ENCODE results near the gene CEACAM1. TPM values are rescaled to one million over a fixed set of nuclear protein-coding genes. Genes with fewer than 3 reads are reported as not detected.
"Not testable (repeated sequence)": the region's sequence is repeated elsewhere in the genome, so short reads cannot be mapped to it uniquely, and the experiment has no call there.

The CEACAM1 gene
- total and polyA plus RNA-seq, 2 experiments from 2014 or later, result 0.63 to 3.0 TPM

DNA sequence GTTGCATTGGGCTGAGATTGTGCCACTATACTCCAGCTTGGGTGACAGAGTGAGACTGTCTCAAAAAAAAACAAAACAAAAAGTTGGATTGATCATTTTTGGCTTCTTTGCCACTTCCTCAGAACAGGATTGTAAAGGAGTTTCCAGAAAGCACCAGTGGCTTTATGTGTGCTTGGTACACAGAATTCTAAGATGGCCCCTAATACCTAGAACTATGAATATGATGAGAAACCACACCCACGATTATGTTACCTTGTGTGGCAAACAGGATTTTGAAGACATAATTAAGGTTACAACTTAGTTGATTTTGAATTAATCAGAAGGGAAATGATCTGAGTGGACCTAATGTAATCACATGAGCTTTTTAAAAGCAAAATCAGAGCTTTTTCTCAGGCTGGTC lies 26.5 kb downstream of the CEACAM1 start (continued):
- TF ChIP-seq STAT1 (IDR thresholded peaks at IDR 0.05; ENCODE audit: unreplicated experiment) (no peak), JUNB (IDR thresholded peaks at IDR 0.05; ENCODE audit: unreplicated experiment) (no peak)

DNA sequence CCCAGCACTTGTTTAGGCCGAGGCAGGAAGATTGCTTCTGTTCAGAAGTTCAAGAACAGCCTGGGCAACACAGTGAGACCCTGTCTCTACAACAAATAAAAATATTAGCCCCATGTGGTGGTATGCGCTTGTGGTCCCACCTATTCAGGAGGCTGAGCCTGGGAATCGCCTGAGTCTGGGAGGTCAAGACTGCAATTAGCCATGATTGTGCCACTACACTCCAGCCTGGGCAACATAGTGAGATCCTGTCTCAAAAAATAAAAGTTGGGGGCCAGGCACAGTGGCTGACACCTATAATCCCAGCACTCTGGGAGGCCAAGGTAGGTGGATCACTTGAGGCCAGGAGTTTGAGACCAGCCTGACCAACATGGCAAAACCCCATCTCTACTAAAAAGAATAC lies 27.0 kb downstream of the CEACAM1 start:
- H3K4me3 Mint-ChIP-seq; ATAC-seq; H3K27me3 Mint-ChIP-seq (ENCODE audit: insufficient read depth, low read depth, poor library complexity); H3K4me2 ChIP-seq; H3K36me3 Mint-ChIP-seq (ENCODE audit: low read depth); H3K27ac ChIP-seq (ENCODE audit: low read depth); DNase-seq (ENCODE audit: low spot score); H3K79me2 ChIP-seq (replicated peaks; ENCODE audit: insufficient read depth); H3K9me3 Mint-ChIP-seq; H4K20me1 ChIP-seq (replicated peaks; ENCODE audit: insufficient read depth); H3K9me2 ChIP-seq (ENCODE audit: insufficient read depth); H3K27ac Mint-ChIP-seq; H3F3A ChIP-seq (replicated peaks; ENCODE audit: low read depth); H3K4me3 ChIP-seq; H3K27me3 ChIP-seq (ENCODE audit: insufficient read depth); H2AFZ ChIP-seq; H3K36me3 ChIP-seq (ENCODE audit: insufficient read depth): not testable (repeated sequence)
- peaks cover 34% of the 10 kb centered on the region for H3K4me1 Mint-ChIP-seq
- peaks cover 24% of the 10 kb centered on the region for H3K4me1 ChIP-seq (ENCODE audit: insufficient read depth)

DNA sequence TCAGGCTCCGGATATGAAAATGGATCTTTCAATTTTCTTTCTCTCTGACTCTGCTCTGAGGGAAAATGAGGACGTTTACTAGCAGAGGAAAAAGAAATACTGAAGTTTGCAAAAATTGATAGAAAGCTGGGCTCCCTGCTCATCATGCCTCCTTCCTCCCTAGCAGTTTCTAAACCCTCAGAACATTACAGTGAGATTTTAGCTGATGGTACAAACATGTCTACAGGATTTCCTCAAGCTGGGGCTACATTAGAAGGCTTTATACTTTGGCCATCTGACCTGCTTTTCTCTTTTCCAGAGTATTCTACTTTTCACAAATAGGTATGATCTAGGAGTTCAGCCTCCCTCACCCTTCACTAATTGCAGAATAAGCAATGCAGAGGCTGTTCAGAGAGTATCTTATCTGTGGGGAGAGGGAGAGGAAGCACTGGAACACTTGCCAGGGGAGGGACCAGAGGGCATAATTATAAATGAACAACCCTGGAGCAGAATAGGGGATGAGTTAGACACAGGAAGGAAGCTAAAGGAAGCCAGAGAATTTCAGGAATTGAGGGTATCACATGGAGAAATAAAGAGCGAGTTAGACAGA lies 30.0 kb downstream of the CEACAM1 start:
- Histone ChIP-seq H3K9me2 (ENCODE audit: insufficient read depth) (peaks cover 5% of the 10 kb centered on the region; the same call in 1 of the 2 replicates), H2AFZ (peak overlapping the region; percentile 39; the same call in 1 of the 2 replicates), H3K4me2 (peak overlapping the region; percentile 46; the same call in 1 of the 2 replicates), H3K4me1 (ENCODE audit: insufficient read depth) (peaks cover 26% of the 10 kb centered on the region), H4K20me1 (replicated peaks; ENCODE audit: insufficient read depth) (no peaks in the 10 kb centered on the region), H3K79me2 (replicated peaks; ENCODE audit: insufficient read depth) (no peaks in the 10 kb centered on the region), H3K27me3 (ENCODE audit: insufficient read depth) (no peaks in the 10 kb centered on the region), H3F3A (replicated peaks; ENCODE audit: low read depth) (no peaks in the 10 kb centered on the region), H3K27ac (ENCODE audit: low read depth) (no peak overlapping the region), H3K36me3 (ENCODE audit: insufficient read depth) (no peaks in the 10 kb centered on the region), H3K4me3 (no peak overlapping the region)
- H3K4me3 Mint-ChIP-seq, result no peak overlapping the region
- ATAC-seq (no peak), DNase-seq (ENCODE audit: low spot score) (no peak)
- H3K36me3 Mint-ChIP-seq (ENCODE audit: low read depth), result no peaks in the 10 kb centered on the region
- no peaks in the 10 kb centered on the region for H3K9me3 Mint-ChIP-seq
- peaks cover 32% of the 10 kb centered on the region for H3K4me1 Mint-ChIP-seq
- peaks cover 2% of the 10 kb centered on the region for H3K27me3 Mint-ChIP-seq (ENCODE audit: insufficient read depth, low read depth, poor library complexity)
- no peak overlapping the region for H3K27ac Mint-ChIP-seq
- TF ChIP-seq EZH2phosphoT487 (IDR thresholded peaks at IDR 0.05; ENCODE audit: unreplicated experiment) (no peak), POLR2AphosphoS5 (IDR thresholded peaks at IDR 0.05; ENCODE audit: low read depth) (no peak), STAT1 (IDR thresholded peaks at IDR 0.05; ENCODE audit: unreplicated experiment) (no peak), ZNF114 (CRISPR knock-in tag; IDR thresholded peaks at IDR 0.05) (no peak), ZNF331 (CRISPR knock-in tag; IDR thresholded peaks at IDR 0.05; ENCODE audit: low read depth) (no peak), EZH2 (IDR thresholded peaks at IDR 0.05; ENCODE audit: low read depth, unreplicated experiment) (no peak), JUNB (IDR thresholded peaks at IDR 0.05; ENCODE audit: unreplicated experiment) (no peak)
- TF ChIP-seq, protein P1, sequence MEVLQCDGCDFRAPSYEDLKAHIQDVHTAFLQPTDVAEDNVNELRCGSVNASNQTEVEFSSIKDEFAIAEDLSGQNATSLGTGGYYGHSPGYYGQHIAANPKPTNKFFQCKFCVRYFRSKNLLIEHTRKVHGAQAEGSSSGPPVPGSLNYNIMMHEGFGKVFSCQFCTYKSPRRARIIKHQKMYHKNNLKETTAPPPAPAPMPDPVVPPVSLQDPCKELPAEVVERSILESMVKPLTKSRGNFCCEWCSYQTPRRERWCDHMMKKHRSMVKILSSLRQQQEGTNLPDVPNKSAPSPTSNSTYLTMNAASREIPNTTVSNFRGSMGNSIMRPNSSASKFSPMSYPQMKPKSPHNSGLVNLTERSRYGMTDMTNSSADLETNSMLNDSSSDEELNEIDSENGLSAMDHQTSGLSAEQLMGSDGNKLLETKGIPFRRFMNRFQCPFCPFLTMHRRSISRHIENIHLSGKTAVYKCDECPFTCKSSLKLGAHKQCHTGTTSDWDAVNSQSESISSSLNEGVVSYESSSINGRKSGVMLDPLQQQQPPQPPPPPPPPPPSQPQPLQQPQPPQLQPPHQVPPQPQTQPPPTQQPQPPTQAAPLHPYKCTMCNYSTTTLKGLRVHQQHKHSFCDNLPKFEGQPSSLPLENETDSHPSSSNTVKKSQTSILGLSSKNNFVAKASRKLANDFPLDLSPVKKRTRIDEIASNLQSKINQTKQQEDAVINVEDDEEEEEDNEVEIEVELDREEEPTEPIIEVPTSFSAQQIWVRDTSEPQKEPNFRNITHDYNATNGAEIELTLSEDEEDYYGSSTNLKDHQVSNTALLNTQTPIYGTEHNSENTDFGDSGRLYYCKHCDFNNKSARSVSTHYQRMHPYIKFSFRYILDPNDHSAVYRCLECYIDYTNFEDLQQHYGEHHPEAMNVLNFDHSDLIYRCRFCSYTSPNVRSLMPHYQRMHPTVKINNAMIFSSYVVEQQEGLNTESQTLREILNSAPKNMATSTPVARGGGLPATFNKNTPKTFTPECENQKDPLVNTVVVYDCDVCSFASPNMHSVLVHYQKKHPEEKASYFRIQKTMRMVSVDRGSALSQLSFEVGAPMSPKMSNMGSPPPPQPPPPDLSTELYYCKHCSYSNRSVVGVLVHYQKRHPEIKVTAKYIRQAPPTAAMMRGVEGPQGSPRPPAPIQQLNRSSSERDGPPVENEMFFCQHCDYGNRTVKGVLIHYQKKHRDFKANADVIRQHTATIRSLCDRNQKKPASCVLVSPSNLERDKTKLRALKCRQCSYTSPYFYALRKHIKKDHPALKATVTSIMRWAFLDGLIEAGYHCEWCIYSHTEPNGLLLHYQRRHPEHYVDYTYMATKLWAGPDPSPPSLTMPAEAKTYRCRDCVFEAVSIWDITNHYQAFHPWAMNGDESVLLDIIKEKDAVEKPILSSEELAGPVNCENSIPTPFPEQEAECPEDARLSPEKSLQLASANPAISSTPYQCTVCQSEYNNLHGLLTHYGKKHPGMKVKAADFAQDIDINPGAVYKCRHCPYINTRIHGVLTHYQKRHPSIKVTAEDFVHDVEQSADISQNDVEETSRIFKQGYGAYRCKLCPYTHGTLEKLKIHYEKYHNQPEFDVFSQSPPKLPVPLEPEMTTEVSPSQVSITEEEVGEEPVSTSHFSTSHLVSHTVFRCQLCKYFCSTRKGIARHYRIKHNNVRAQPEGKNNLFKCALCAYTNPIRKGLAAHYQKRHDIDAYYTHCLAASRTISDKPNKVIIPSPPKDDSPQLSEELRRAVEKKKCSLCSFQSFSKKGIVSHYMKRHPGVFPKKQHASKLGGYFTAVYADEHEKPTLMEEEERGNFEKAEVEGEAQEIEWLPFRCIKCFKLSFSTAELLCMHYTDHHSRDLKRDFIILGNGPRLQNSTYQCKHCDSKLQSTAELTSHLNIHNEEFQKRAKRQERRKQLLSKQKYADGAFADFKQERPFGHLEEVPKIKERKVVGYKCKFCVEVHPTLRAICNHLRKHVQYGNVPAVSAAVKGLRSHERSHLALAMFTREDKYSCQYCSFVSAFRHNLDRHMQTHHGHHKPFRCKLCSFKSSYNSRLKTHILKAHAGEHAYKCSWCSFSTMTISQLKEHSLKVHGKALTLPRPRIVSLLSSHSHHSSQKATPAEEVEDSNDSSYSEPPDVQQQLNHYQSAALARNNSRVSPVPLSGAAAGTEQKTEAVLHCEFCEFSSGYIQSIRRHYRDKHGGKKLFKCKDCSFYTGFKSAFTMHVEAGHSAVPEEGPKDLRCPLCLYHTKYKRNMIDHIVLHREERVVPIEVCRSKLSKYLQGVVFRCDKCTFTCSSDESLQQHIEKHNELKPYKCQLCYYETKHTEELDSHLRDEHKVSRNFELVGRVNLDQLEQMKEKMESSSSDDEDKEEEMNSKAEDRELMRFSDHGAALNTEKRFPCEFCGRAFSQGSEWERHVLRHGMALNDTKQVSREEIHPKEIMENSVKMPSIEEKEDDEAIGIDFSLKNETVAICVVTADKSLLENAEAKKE (CRISPR knock-in tag; IDR thresholded peaks at IDR 0.05), result no peak
- TF ChIP-seq, protein P2, sequence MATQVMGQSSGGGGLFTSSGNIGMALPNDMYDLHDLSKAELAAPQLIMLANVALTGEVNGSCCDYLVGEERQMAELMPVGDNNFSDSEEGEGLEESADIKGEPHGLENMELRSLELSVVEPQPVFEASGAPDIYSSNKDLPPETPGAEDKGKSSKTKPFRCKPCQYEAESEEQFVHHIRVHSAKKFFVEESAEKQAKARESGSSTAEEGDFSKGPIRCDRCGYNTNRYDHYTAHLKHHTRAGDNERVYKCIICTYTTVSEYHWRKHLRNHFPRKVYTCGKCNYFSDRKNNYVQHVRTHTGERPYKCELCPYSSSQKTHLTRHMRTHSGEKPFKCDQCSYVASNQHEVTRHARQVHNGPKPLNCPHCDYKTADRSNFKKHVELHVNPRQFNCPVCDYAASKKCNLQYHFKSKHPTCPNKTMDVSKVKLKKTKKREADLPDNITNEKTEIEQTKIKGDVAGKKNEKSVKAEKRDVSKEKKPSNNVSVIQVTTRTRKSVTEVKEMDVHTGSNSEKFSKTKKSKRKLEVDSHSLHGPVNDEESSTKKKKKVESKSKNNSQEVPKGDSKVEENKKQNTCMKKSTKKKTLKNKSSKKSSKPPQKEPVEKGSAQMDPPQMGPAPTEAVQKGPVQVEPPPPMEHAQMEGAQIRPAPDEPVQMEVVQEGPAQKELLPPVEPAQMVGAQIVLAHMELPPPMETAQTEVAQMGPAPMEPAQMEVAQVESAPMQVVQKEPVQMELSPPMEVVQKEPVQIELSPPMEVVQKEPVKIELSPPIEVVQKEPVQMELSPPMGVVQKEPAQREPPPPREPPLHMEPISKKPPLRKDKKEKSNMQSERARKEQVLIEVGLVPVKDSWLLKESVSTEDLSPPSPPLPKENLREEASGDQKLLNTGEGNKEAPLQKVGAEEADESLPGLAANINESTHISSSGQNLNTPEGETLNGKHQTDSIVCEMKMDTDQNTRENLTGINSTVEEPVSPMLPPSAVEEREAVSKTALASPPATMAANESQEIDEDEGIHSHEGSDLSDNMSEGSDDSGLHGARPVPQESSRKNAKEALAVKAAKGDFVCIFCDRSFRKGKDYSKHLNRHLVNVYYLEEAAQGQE (IDR thresholded peaks at IDR 0.05; ENCODE audit: unreplicated experiment), result no peak

Data from GM23338 (cell line).